Pons (tissue), 1 donor: ENCODE data around the gene ITGB2.
A peak's percentile ranks its signal among the peaks of the same experiment; 100 is the strongest.

Experiments
- DNase-seq: peaks from one replicate; pipeline ENCODE4 v3.0.0-alpha.2; 2016; ENCODE audit warnings: low spot score

ITGB2 gene

DNA sequence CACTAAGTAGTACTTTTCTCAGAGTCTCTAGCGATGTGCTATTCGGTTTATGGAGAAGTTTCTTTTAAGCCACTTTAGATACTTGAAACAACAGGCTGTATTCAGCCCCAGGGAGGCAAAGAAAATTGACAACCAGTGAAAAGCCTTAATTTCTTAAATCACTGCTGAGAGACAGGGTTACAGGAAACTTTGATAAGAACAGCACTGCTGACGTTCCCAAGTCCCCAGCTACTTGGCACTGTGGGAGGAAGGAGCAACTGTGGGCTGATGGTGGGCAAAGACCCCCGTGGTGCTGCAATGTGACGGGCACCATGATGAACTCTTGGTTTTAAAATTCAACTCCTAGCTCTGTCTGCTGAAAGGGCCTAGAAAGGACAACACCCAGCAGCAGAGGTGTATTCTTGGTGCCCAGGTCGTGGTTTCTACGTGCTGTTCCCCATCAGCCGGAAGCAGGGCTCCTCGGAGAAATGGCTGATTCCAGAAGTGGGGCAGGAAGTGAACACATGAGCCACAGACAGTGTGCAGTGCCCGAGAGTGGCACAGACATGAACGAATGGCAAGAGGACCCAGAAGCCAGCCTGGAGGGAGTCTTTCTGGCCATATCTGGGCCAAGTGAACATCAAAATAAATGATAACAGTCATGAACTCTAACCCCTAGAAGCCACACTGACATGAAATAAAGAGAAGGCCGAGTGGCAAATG, 52.5 kb downstream of the ITGB2 start:
- DNase-seq: no peak

DNA sequence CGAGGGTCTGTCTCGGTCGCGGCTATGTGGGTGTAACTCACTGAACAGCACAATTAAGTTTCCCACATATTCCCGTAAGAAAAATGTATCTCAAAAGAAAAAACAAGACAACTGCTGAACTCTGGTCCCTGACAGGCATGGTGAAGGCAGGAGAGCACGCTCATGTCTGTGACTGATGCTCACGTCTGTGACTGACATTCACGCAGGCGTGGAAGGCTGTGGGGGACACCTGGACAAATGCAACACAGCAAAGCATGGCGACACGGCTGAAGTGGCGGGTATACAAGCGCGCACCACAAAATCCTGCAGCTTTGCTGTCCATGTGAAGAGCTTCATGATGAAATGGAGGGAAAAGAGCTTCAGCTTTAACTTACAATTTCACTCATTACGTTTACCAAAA, 53.2 kb downstream of the ITGB2 start:
- no peak for DNase-seq

DNA sequence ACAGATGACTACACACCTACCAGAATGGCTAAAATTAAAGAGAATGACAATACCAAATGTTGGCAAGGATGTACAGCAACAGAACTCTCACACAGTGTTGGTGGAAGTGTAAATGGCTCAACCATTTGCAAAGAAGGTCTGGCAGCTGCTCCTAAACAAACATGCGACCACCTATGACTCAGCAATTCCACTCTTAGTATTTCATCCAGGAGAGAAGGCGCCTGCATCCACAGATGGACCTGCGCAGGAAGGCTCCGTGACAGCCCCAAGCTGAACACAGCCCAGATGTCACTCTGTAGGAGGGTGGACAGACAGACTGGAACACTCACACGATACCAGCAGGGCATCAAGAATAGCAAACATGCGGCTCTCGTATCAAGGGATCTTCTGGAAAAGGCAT, 53.9 kb downstream of the ITGB2 start:
- DNase-seq: no peak

DNA sequence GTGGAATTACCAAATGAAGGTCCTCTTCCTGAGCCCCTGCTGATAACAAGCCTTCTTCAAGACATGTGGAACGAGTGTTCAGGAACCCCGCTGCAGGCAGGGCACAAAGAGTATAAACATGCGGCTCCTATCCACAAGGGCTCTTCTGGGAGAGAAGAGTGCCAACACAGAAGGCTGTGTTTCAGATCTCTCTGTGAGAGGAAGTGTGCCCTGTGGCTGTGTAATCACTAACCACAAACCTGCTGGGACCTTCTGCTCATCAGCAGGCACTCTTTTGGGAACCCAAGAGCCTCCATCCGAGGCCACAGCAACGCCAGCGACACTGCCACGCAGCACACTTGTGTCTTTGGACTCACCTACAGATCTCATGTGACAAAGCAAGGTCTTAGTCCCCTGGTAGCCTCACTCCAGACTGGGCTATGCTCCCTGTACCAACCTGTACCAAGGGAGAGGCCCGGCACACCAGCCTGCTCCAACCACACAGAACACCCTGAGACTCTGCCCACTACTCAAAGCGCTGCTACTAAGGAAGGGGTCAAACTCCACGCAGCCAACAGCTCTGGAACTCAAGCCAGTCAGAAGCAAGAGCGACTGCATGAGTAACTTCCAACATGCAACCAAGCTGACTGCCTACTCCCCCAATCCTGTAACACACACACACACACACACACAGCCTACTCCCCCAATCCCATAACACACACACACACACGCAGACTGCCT, 55.0 kb downstream of the ITGB2 start:
- DNase-seq: peak; percentile 37

DNA sequence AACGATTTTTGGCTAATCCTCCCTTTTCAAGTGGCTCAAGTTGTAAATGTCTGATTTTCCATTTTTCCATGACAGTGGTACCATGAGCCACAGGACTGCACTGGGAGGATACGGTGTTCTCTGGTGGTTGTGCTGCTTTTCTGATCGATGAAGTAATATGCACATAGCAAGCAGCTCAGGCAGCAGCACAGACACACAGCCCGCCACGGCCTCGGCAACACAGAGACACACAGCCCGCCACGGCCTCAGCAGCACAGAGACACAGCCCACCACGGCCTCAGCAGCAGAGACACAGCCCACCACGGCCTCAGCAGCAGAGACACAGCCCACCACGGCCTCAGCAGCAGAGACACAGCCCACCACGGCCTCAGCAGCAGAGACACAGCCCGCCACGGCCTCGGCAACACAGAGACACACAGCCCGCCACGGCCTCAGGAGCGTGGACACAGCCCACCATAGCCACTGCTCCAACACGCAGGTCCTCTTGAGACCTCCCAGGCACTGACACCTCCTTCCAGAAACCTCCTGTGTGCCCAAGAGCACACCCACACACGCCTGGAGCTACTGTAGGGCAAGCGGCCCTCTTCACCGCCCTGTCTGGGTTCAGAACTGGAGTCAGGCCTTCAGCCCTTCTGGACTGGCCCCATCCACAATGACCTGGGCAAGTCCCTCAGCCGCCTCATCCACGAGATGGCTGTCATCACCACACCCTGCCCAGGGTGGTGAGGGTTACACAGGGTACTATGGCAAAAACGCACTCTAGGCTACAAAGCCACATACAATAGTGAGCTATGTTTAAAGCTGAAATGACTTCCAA, 57.6 kb downstream of the ITGB2 start:
- no peak for DNase-seq

DNA sequence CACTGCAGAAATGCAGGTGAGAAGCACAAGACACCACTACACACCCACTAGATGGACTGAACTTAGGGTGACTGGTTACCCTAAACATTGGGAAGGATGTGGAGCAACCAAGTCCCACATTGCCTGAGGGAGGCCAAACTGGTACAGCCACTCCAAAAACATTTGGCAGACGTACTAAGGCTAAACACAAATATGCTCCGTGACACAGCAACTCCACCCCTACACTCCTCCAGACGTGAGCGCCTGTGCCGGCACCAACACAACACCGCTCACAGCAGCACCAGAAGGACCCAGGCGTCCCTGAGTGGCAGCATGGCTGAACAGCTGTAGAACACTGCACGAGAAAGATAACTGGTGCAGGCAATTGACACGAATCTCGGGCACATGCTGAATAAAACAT, 61.9 kb downstream of the ITGB2 start:
- no peak for DNase-seq

DNA sequence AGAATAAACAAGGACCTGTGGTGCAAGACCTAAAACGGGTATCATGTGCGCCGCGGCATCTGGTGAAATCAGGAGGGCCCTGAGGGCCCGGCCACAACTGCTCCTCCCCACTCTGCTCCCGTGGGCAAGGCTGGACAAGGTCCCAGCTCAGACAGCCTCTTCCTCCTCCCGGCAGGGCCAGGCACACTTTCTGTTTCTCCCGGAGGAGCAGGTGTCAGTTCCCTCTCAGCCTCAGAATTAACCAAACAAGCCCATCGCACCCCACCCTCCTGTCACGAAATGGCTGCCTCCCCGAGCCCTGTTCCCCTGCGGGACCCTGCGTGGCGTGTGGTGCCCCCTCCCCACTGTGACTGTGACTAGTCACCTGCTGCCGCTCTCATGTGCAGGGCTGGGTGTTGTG, 62.4 kb downstream of the ITGB2 start:
- DNase-seq: no peak

DNA sequence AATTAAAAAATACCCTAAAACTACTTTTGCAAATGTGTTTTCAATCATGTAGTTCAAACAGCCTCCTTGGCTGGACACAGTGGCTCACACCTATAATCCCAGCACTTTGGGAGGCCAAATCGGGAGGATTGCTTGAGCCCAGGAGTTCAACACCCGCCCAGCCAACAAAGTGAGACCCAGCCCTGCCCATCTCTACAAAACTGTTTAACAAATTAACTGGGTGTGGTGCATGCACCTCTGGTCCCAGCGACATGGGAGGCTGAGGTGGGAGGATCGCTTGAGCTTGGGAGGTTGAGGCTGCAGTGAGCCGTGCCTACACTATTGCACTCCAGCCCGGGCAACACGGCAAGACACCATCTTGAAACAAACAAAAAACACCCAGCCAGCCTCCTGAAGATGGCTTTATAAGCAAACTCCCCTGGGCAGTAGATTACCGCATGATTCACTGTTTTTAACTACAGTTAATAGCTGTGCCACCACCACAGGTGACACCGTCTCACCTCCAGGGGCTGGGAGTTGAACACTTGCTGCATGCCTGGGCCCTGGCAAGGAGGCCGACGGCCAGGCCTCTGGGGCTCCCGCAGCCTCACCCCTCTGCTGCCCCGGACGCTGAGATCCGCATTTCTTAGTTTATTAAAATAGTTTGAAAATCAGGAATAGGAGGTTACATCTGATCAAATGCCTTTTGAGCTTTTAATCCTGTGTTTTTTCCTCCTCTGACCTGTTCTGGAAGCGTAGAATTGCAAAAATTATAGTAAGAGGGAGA, 63.4 kb downstream of the ITGB2 start:
- DNase-seq: no peak

DNA sequence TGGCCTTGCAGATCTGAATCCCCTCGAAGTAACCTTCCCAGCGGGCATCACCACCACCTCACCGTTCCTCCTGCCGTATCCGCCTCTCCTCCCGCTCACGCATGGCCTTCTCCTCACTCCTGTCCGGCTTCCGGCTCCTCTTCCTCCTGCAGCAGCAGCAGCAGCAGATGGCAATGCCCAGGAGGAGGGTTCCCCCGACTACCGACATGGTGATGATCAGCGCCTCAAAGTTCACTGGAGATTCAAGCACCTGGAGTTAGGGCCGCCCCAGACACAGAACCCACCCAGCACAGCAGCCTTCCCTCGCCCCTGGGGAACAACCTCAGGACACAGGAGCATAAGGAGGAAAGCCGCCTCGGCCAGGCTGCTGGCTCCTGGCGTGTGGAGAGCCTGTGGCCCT, 64.6 kb downstream of the ITGB2 start:
- DNase-seq: no peak

DNA sequence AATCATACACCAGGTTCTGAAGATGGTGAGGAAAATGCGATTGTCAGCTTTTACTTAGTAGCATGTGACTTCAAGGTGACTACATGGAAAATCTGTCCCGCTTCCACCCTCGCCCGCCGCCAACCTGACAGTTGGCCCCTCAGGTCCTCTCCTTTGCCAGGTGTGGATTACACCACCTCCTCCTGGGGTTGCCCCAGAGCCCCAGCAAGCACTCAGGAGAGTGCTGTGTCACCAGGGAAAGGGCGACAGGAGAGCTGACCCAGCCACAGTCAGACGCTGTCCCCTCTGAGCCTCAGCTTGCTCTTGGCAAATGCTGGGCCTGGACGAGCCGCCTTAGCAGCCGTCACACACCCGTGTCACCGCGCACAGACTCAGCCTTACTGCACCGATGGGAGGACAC, 65.1 kb downstream of the ITGB2 start:
- DNase-seq: no peak

DNA sequence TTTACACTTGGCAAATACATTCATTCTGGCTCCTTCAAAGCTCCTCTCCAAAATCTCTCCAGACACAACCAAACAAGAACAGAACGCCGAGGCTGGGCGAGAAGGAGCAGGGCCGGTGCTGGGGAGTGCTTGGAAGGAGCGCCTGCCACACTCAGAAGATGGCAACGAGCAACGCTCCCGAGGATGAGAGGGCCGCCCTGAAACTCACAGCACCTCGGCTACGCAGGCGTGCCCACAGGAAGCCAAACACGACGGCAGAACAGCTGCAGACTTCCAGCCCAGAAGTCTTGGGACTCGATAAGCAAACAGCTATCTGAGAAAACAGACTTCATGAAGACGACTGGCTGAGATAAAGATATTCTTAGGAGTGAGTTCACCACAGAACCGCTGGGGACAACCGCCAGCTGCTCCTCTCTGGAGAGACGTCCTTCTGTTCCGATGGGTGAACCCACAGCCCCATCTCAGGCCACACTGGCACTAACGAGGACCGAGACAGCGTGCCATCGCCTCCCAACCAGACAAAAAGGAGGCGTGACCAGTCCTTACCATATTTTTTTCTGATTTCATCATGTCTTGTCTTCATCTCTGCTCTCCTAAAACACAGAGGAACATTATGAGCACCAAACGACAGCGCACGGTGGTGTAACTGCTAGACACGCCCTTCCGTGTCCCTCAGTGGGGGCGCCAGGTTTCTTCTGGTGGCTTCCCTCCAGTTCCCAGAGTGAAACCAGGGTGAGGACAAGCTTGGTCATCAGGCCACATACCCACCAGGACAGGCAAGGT, 65.8 kb downstream of the ITGB2 start:
- DNase-seq: no peak

DNA sequence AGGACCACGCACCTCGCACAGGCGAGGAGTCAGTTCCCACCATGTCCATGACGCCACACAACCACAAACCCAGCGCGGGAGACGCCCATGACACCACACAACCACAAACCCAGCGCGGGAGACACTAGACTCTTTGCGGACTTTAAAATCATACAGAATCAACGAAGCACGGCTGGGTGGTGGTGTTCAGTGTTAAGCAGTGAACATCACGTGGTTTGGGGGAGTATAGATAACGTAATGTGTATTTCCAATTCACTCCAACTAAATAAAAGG, 66.4 kb downstream of the ITGB2 start:
- no peak for DNase-seq

DNA sequence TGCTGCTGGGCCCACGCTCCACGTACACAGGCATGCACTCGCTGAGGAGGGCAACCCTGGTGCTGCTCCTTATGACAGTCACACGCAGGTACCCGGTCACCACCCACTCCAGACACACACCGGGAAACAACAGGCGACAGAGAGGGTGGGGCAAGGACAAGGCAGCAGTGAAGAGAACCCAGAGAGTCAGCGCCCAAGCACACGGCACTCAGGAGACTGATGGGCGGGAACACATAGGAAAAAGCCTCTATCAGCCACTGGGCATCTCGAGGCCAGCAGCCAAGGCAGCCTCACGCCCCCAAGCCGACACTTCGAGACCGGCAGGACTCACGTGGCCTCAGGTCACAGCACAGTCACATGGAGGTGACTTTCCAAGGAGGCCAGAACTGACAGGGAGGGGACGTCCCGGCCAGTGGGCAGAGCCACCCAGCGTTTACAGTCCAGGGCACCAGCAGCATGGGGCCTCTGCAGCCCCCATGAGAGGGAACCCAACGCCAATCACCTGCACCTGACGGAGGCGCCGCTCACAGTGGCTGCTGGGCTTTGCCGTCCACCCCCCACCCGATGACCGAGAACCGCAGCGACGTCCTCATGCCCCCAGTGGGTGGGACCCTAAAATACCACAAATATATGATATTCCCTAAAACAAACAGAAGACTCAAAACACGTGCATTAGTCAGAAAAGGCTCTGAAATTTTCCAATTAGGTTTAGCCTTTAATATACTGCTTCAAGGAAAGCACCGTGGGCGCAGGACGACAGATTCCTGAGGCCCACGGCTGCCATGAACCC, 66.9 kb downstream of the ITGB2 start:
- DNase-seq: no peak

DNA sequence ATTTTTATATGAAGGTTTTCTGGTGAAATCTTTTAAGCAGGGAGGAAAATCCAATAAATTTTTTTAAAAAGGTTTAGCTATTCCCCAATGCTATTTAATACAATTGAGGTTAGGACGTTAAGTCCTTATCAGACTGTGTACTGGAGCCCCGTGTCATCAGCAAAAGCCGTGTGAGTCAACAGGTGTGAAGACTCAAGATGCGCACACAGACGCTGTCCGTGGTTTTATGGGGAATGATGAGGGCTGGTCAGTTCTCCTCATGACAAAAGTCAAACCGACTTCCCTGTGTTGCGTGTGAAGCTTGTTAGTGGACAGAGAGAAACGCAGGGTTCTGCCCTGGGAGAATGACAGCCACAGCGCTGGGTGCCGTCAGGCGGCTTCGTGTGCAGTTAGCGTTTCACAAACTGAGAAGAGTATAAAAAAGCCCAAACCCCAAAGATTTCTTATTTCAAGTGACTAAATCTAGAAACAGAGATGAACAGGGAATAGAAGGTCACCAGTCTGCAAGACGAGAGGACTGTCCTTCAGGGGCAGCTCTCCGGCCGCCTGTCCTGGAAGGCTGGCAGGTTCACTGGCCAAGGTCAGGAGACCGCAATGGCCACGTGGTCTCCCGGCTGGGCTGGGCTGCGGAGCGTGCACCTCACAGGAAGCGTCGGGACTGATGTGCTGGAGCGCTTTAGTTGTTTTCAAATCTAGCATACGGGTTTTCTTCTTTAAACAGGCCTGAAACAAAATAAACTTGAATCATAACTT, 69.6 kb downstream of the ITGB2 start:
- no peak for DNase-seq

DNA sequence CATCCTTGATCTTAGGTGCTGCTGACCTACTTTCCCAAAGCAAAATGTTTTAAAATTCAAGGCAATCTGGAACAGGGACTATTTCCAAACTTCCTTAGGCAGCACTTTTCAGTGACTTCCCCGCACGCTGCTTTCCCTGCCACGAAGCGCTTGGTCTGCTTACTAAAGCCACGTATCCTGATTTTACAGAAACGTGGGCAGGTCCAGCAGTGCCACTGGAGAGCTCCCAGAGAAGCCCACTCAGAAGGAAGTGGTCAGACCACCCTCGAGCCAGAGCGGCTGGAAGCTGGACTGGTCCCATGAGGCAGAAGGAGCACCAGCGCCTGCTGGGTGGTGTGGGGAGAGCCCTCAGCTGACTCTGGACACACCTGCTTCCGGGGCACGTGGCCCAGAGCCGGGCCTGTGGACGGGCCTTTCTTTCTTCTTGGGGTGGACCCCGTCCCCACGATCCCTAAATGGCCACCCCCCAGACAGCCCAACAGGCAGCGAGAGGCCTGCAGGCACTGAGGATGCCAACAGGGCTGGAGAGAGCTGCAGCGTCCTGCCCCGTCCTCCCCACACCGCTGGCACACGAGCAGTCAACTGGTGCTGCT, 70.4 kb downstream of the ITGB2 start:
- DNase-seq: no peak

DNA sequence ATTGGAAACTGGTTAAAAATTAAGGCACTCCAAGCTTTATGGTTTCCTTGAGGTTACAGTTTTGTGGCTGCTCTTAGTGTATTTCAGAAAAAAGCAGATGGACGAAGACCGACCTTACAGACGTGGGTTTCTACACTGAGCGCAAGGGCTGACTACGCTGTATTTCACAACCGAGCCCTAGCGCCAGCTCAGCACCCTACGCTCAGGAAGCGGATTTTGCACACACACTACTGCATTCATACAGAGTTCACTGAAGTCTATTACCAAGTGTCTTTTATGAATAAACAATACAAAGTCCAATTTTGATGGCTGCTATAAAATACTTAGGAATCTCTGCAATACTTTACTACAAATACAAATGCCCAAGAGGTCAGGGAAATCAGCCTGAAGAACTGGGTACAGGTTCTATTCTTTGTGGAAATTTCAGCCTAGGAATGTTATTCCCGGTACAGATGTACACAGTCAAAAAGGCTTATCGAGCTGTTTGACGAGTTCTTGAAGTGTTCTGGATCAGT, 71.0 kb downstream of the ITGB2 start:
- no peak for DNase-seq

DNA sequence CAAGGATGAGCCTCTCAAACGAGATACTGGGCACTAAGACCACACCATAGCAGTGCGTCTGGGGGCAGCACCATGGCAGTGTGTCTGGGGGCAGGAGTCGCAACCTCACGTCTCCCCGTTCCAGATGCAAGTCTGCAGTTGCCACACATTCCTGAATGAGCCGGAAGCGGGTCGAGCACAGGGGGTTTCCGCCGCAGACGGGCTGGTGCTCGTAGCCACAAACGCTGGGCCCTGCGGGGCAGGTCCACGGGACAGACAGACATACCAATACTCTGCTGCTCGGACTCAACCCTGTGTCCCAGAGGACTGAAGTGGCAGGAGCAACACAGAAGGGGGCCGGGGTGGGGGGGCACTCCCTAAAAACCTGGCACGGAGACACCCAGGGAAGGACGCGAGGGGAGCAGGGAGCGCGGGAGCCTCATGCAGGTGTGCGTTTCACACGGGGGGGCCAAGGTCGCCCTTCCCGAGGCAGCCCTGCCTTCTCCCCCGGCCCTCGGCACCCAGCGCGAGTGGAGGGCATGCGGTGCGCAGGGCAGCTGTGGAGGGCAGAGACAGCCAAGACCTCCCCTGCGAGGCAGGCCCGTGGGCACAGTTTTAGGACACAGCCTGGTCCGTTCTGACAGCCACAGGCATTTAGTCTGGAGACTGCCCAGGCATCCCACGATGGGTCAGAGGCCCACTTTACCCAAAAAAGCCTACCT, 71.7 kb downstream of the ITGB2 start:
- no peak for DNase-seq

DNA sequence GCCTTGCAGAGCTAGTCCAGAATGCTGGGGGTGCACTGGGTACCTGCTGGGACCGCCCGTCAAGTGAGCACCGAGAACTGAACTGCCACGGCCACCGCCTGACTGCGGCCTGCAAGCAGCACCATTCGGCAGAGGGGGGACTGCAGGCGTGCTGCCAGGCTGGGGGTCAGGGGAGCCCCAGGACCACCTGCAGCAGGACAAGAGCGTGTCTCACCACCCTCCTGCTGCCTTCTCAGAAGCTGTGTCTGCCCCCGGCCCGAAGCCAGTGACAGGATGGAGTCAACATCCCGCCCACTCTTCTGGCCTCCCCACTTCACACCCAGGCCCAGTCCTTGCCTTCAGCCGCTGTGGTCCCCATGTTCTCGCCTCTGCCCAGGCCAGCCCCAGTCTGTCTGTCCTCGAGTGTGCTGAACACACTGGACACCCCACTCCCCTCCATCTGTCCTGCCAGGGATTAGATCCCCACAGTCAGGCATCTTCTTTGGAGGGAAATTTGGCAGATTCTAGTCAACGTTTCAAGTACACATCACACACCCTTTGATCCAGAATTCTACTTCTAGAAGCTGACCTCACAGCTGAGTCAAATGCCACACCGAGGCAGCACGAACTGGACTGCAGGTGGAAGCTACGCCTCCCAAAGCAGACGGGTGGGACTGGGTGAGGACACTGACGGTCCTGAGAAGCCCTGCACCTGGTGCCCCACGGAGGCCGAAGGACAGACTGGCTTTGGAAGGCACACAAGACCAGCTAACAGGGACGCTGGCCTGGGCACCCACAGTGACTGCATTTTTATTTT, 73.2 kb downstream of the ITGB2 start:
- DNase-seq: no peak
